Lung (tissue), 12 donors: ENCODE measurements around the gene HDAC4. TPM values are rescaled to one million over a fixed set of nuclear protein-coding genes. Genes with fewer than 3 reads are reported as not detected.

Source experiments
- ATAC-seq: fragments of 200-7000 bp; cut with Tn5 transposase; one replicate; pipeline ENCODE4 v1.9.1; 2020; ENCODE audit warnings: moderate number of reproducible peaks; ENCODE audit not compliant: insufficient read depth, low FRiP score
- DNase-seq, 3 donors: peaks; one replicate each; pipeline ENCODE4 v3.0.0-alpha.2; 2013 to 2017
- H3K27ac ChIP-seq, 2 donors: one replicate each; pipeline ENCODE4 v1.5.1; 2013; ENCODE audit warnings: mild to moderate bottlenecking in 2 of 2, moderate library complexity in 2 of 2, control low read depth in 1 of 2, inconsistent platforms in 1 of 2, low read depth in 1 of 2, low read length in 1 of 2
- H3K27me3 ChIP-seq, 3 donors: one replicate each; pipeline ENCODE4 v1.5.1; 2013; ENCODE audit warnings: low read length in 2 of 3; ENCODE audit not compliant: control insufficient read depth in 3 of 3, insufficient read depth in 3 of 3
- H3K36me3 ChIP-seq, 4 donors: one replicate each; pipeline ENCODE4 v1.5.1; 2013; ENCODE audit warnings: low read length in 4 of 4, mild to moderate bottlenecking in 1 of 4, moderate library complexity in 1 of 4; ENCODE audit not compliant: control insufficient read depth in 4 of 4, insufficient read depth in 4 of 4
- H3K4me1 ChIP-seq, 5 donors: one replicate each; pipeline ENCODE4 v1.5.1; 2013; ENCODE audit warnings: low read length in 5 of 5, mild to moderate bottlenecking in 2 of 5, moderate library complexity in 1 of 5; ENCODE audit not compliant: control insufficient read depth in 5 of 5, insufficient read depth in 5 of 5
- H3K4me3 ChIP-seq: one replicate; pipeline ENCODE4 v1.5.1; 2013; ENCODE audit warnings: mild to moderate bottlenecking, control low read depth, moderate library complexity
- H3K9ac ChIP-seq, 2 donors: one replicate each; pipeline ENCODE4 v1.5.1; 2013; ENCODE audit warnings: low read length in 2 of 2, control low read depth in 1 of 2; ENCODE audit not compliant: insufficient read depth in 1 of 2
- H3K9me3 ChIP-seq, 4 donors: one replicate each; pipeline ENCODE4 v1.5.1; 2013; ENCODE audit warnings: low read length in 3 of 4, mild to moderate bottlenecking in 1 of 4, moderate library complexity in 1 of 4; ENCODE audit not compliant: control insufficient read depth in 4 of 4, insufficient read depth in 3 of 4
- WGBS, 2 donors: extraction: QIAGEN DNeasy Blood & Tissue Kit; methylation state at CpG; one replicate each; pipeline ENCODE4 v1.1.7; 2013; 5-methylcytosine and 5-hydroxymethylcytosine counted together
- polyA plus RNA-seq, 2 donors: library from polyadenylated mRNA; stranded (reverse); fragments of 200-250 nt; gene quantifications; one replicate each; pipeline ENCODE4 v1.2.1, GENCODE V29; 2013
- total RNA-seq, 2 donors: library from RNA; depleted of rRNA in 1 of 2; stranded (reverse); fragments of >200 nt in 1 of 2; gene quantifications; one replicate each; pipeline ENCODE4 v1.2.1, GENCODE V29; 2014 to 2021
- TF ChIP-seq, protein P1 (sequence below): IDR thresholded peaks from 2 replicates; pipeline ENCODE4 v1.5.1; 2012; ENCODE audit warnings: mild to moderate bottlenecking; ENCODE audit errors: control extremely low read depth, extremely low read depth
- donor health status: control.
- donor health status: control.
- donor health status: Bipolar disorder and iron deficiency.
- donor health status: healthy.
- donor health status: DM: yes; HTN: yes; CAD: no.

HDAC4 gene
- total and polyA plus RNA-seq, 4 donors = 6.9 to 47.7 (median 20.7) TPM

DNA sequence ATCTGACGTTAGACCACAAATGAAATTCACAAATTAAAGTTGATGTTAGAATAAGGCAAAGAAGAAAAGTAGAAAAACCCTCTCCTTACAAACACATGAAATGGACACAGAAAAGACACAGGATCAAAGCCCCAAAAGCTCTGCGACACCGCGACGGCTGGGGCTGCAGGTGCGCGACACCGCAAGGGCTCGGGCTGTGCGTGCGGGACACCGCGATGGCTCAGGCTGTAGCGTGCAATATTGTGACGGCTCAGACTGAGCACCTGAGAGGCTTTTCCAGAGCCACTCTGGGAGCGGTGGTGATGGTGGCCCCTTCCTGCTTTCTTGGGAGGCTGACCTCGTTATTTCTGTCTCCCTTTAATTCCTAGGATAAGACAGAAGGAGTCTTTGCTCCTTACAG lies 296.0 kb downstream of the HDAC4 start:
- TF ChIP-seq, protein P1, sequence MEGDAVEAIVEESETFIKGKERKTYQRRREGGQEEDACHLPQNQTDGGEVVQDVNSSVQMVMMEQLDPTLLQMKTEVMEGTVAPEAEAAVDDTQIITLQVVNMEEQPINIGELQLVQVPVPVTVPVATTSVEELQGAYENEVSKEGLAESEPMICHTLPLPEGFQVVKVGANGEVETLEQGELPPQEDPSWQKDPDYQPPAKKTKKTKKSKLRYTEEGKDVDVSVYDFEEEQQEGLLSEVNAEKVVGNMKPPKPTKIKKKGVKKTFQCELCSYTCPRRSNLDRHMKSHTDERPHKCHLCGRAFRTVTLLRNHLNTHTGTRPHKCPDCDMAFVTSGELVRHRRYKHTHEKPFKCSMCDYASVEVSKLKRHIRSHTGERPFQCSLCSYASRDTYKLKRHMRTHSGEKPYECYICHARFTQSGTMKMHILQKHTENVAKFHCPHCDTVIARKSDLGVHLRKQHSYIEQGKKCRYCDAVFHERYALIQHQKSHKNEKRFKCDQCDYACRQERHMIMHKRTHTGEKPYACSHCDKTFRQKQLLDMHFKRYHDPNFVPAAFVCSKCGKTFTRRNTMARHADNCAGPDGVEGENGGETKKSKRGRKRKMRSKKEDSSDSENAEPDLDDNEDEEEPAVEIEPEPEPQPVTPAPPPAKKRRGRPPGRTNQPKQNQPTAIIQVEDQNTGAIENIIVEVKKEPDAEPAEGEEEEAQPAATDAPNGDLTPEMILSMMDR = no peak
- ATAC-seq (no peak), DNase-seq (no peak)
- no peak overlapping the region for H3K9ac ChIP-seq
- no peaks in the 10 kb centered on the region for H3K4me1 ChIP-seq
- 97 to 98% methylated on average over 17 of the region's 17 CpGs for WGBS, 2 donors
- no peaks in the 10 kb centered on the region for H3K9me3 ChIP-seq
- H3K4me3 ChIP-seq = no peak overlapping the region
- H3K36me3 ChIP-seq = peaks cover 2 to 67% (median 16%) of the 10 kb centered on the region in 4 donors
- no peaks in the 10 kb centered on the region for H3K27me3 ChIP-seq
- H3K27ac ChIP-seq = no peak overlapping the region

DNA sequence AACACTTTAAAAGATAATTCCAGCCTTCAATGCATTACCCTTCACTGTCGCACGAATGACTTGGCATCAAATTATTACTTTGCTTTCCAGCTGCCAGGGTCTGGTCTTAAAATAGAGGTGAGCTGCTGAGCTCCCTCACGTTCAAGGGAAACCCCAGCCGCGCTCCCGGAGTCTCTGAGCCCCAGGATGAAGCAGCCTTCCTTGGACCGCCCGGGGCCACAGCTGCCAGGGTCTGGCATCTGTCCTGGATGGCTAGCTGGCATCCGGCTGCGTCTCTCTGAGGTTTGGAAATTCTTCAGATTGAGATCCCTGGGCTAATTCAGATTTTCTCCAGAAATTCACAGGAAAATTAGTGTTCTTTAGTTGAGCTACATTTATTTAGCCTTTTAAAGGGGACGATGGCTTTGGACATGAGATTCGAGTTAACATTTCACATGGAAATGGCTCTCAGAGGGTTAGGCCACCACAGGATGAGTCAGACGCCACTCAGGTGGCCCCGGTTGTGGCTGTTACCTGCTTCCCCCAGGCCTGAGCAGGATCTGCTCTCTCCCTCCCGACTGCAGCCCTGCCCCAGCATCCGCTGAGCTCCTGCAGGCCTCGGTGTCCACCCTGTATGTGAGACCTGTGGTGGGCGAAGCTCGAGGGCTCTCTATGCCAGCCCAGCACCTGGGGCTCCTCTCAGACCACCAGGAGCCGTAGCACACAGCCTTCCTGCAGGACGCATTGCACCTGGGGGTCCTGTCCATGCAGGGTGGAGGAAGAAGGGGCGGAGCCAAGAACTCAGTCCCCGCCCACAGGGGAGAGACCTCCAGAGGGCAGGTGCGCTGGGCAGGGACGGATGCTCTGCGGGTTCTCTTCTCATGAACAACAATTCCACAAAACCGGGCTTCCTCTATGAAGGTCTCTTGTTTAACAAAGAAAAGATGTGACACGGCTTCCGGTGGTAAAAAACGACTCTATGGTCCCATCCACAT lies 297.4 kb downstream of the HDAC4 start:
- Histone ChIP-seq H3K4me1 (no peaks in the 10 kb centered on the region), H3K9ac (no peak overlapping the region), H3K27me3 (no peaks in the 10 kb centered on the region), H3K9me3 (no peaks in the 10 kb centered on the region), H3K27ac (no peak overlapping the region), H3K4me3 (no peak overlapping the region), H3K36me3 (peaks cover 2 to 65% (median 12%) of the 10 kb centered on the region in 4 donors)
- TF ChIP-seq, protein P1 = no peak
- ATAC-seq (no peak), DNase-seq (no peak)
- WGBS, 2 donors = 94 to 95% methylated on average over 30 of the region's 30 CpGs

DNA sequence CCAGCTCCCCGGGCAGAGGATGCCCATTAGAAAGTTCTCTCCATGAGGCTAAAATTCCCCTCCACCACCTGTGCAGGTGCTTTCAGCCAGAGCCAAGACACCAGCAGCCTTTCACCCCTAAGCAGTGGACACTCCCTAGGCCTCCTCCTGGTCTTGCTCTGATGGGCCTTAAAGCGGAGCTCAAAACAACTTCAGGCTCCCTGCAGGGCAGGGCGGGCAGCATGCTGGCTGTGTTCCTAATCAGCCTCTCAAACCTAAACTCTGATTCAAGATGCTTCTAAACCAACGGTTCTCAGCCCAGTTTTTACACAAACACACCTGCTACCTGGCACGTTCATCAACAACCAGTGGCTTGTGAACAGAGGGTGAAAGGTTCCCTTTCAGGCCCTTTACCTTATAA lies 298.6 kb downstream of the HDAC4 start:
- no peak overlapping the region for H3K4me3 ChIP-seq
- no peak overlapping the region for H3K27ac ChIP-seq
- DNase-seq (no peak), ATAC-seq (no peak)
- no peaks in the 10 kb centered on the region for H3K27me3 ChIP-seq
- no peaks in the 10 kb centered on the region for H3K9me3 ChIP-seq
- no peaks in the 10 kb centered on the region for H3K4me1 ChIP-seq
- 87 to 93% methylated on average over 5 of the region's 5 CpGs for WGBS, 2 donors
- TF ChIP-seq, protein P1 = no peak
- no peak overlapping the region for H3K9ac ChIP-seq
- H3K36me3 ChIP-seq = peaks cover 2 to 62% (median 12%) of the 10 kb centered on the region in 4 donors
